Activated naive CD8-positive, alpha-beta T cell treated with anti-CD3 and anti-CD28 coated beads, Interleukin-2, amount 50 U/mL, for 24 hours (primary cell): ENCODE results near the gene CCDC69.
"Not testable (repeated sequence)": the region's sequence is repeated elsewhere in the genome, so short reads cannot be mapped to it uniquely, and the experiment has no call there.

Source experiments
- ATAC-seq: fragments of 150-1000 bp; cut with Tn5 transposase; one replicate; pipeline ENCODE4 v1.10.0; 2021
- DNase-seq: peaks from one replicate; pipeline ENCODE4 v3.0.0; 2021
- H3K27ac Mint-ChIP-seq: one replicate; pipeline ENCODE4 v1.8.0; 2021; ENCODE audit warnings: mild to moderate bottlenecking, mixed read lengths
- H3K27me3 Mint-ChIP-seq: one replicate; pipeline ENCODE4 v1.8.0; 2021; ENCODE audit warnings: mixed read lengths
- H3K36me3 Mint-ChIP-seq: one replicate; pipeline ENCODE4 v1.8.0; 2021; ENCODE audit warnings: low read depth, mixed read lengths
- H3K4me1 Mint-ChIP-seq: one replicate; pipeline ENCODE4 v1.8.0; 2021; ENCODE audit warnings: mixed read lengths
- H3K4me3 Mint-ChIP-seq: one replicate; pipeline ENCODE4 v1.8.0; 2021; ENCODE audit warnings: mild to moderate bottlenecking, moderate library complexity, mixed read lengths
- H3K9me3 Mint-ChIP-seq: one replicate; pipeline ENCODE4 v1.8.0; 2021; ENCODE audit warnings: mixed read lengths

Gene CCDC69

DNA sequence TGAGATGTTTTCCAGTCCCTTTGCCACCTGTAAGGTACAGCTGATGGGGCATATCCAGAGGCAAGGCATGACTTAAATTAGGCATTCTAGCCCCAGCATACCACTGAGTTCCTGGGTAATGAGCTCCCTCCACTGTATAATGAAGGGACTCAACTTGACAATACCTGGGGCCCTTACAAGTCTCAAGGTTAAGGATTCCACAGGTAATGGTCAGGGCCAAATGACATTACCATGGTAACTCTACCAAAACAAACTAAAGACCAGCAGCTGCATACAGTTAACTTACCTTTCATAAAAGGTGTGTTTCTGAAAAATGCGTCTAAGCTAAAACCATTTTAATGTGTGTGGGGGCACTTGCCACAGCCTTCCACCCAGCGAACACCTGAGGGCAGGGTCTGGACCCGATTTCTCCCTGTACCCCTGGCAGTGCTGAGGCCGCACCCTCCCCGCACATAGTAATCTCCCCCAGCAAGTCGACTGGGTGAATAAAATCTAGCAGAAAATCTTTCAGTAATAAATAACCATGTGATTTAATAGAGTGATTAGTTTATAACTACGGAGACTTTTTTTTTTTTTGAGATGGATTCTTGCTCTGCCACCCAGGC is 24.2 kb downstream of the CCDC69 start:
- peaks cover 36% of the 10 kb centered on the region for H3K36me3 Mint-ChIP-seq
- DNase-seq, result no peak
- no peak for ATAC-seq
- H3K4me3 Mint-ChIP-seq, result no peak overlapping the region
- H3K27ac Mint-ChIP-seq, result peak overlapping the region; percentile 22
- H3K4me1 Mint-ChIP-seq, result peaks cover 61% of the 10 kb centered on the region
- H3K27me3 Mint-ChIP-seq, result no peaks in the 10 kb centered on the region
- H3K9me3 Mint-ChIP-seq, result peaks cover 4% of the 10 kb centered on the region

DNA sequence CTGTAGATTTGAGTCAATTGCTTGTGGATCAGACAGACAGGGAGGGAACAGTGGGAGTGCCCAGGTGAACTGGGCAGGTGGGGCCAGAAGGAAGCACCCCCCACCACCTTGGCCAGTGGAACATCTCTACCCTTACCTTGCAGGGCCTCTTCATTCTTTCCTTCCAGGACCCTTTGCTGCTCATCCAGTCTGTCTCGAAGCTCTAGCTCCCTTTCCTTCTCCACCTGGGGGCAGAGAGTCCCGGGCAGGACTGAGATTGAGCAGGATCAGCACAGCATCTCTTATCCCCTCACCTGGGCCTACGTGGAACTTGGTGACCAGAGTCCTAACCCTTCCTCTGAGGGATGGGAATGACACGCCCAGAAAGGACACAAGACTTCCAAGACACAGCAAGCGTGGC is 25.0 kb downstream of the CCDC69 start:
- peaks cover 42% of the 10 kb centered on the region for H3K36me3 Mint-ChIP-seq
- ATAC-seq (no peak), DNase-seq (no peak)
- no peak overlapping the region for H3K4me3 Mint-ChIP-seq
- H3K27ac Mint-ChIP-seq, result no peak overlapping the region
- H3K27me3 Mint-ChIP-seq, result no peaks in the 10 kb centered on the region
- peaks cover 4% of the 10 kb centered on the region for H3K9me3 Mint-ChIP-seq
- H3K4me1 Mint-ChIP-seq, result peaks cover 65% of the 10 kb centered on the region

DNA sequence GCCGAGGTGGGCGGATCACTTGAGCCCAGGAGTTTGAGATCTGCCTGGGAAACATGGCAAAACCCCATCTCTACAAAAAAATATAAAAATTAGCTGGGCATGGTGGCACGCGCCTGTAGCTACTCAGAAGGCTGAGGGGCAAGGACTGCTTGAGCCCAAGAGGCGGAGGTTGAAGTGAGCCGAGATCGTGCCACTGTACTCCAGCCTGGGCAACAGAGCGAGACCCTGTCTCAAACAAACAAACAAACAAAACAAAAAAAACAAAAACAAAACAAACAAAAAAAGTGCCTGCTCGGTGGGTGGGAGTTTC is 26.6 kb downstream of the CCDC69 start:
- H3K4me1 Mint-ChIP-seq, result peaks cover 65% of the 10 kb centered on the region
- not testable (repeated sequence) for H3K27ac Mint-ChIP-seq

DNA sequence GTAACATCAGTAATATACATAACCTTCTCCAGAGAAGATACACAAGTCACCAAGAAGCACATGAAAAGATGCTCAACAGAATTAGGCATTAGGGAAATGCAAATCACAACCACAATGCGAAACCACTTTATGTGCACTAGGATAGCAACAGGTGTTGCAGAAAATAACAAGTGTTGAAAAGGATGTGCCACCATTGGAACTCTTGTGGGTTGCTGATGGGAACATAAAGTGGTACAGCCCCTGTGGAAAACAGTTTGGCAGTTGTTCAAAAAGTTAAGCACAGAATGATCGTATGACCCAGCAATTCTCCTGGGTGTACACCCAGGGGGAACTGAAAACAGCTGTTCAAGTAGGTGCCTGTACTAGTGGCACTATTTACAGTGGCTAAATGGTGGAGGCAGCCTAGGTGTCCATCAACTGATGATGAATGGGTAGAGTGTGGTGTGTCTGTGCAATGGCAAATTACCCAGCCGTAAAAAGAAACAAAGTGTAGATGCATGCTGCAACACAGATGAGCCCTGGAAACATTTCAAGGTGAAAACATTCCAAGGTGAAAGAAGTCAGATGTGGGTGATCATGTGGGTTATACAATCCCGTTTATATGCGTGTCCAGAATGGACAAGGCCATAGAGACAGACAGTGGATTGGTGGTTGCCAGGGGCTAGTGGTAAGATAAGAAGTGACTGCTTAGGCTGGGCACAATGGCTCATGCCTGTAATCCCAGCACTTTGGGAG is 27.2 kb downstream of the CCDC69 start:
- Mint-ChIP-seq H3K27ac (peak overlapping the region; percentile 79), H3K27me3 (no peaks in the 10 kb centered on the region), H3K36me3 (peaks cover 53% of the 10 kb centered on the region), H3K4me1 (peaks cover 66% of the 10 kb centered on the region), H3K9me3 (peaks cover 10% of the 10 kb centered on the region), H3K4me3 (no peak overlapping the region)
- DNase-seq (no peak), ATAC-seq (peak; percentile 59)

More for the DNA sequence above, 26.6 kb downstream of the CCDC69 start:
- H3K4me3 Mint-ChIP-seq, ATAC-seq, H3K9me3 Mint-ChIP-seq, H3K27me3 Mint-ChIP-seq, DNase-seq: not testable (repeated sequence)
- peaks cover 49% of the 10 kb centered on the region for H3K36me3 Mint-ChIP-seq

DNA sequence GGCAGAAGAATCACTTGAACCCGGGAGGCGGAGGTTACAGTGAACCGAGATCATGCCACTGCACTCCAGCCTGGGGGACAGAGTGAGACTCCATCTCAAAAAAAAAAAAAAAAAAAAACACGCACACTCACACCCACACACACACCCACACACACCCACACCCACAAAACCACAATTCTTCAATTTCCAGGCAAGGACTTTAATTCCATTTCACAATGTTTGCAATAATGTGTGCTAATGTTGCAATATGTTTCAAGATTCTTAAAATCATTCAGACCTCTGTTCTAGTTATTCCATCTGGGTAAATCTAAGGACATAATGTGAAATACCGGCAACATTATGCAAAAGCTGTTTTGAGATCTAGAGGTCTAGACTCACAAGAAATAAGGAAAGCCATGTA is 28.3 kb downstream of the CCDC69 start:
- peaks cover 53% of the 10 kb centered on the region for H3K36me3 Mint-ChIP-seq
- H3K9me3 Mint-ChIP-seq, result peaks cover 15% of the 10 kb centered on the region
- H3K4me1 Mint-ChIP-seq, result peaks cover 67% of the 10 kb centered on the region
- no peak for DNase-seq
- no peaks in the 10 kb centered on the region for H3K27me3 Mint-ChIP-seq
- H3K4me3 Mint-ChIP-seq, result peak overlapping the region; percentile 22
- ATAC-seq, result no peak
- peak overlapping the region; percentile 79 for H3K27ac Mint-ChIP-seq

DNA sequence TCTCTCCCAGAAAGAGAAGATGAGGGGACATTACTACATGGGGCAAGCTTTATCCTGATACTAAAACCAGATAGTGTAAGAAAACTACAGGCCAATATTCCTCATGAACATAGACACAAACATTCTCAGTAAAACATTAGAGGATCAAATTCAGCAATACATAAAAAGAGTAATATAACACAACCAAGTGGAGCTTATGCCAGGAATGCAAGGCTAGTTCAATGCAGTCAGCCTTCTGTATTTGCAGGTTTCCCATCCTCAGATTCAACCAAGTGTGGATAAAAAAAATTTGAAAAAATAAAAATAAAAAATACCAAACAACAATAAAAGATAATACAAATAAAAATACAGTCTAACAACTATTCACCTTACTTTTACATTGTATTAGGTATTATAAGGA is 31.3 kb downstream of the CCDC69 start:
- Mint-ChIP-seq H3K4me1 (peaks cover 72% of the 10 kb centered on the region), H3K27ac (no peak overlapping the region), H3K9me3 (peaks cover 32% of the 10 kb centered on the region), H3K4me3 (no peak overlapping the region), H3K36me3 (peaks cover 70% of the 10 kb centered on the region), H3K27me3 (no peaks in the 10 kb centered on the region)
- DNase-seq, result no peak
- no peak for ATAC-seq

DNA sequence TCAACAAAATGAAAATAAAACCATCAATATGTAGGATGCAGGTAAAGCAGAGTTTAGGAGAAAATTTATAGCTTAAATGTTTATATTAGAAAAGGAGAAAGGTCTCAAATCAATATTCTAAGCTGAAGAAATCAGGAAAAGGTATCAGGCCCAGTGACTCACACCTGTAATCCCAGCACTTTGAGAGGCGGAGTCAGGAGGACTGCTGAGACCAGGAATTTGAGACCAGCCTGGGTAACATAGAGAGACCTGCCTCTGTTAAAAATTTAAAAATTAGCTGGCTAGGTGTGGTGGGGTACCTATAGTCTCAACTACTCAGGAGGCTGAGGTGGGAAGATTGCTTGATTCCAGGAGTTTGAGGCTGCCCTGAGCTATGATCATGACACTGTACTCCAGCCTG is 32.2 kb downstream of the CCDC69 start:
- Mint-ChIP-seq H3K27ac (peak overlapping the region; percentile 34), H3K4me1 (peaks cover 64% of the 10 kb centered on the region), H3K9me3 (peaks cover 32% of the 10 kb centered on the region), H3K4me3 (no peak overlapping the region), H3K27me3 (no peaks in the 10 kb centered on the region), H3K36me3 (peaks cover 71% of the 10 kb centered on the region)
- DNase-seq (no peak), ATAC-seq (no peak)

DNA sequence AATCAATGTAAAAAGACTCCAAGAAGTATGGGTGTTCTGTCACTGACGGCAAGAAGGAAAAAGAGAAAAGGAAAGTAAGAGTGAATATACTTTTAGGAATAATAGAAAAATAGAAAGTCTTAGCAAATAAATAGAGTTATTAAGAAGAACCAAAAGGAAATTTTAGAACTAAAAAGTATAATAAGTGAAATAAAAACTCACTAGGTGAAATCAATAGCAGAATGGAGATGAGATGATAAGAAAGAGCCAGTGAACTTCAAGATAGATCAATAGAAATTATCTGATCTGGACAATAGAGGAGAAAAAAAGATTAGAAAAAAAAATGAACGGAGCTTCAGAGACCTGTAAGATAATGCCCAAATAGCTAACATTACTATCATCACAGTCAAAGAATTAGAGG is 34.7 kb downstream of the CCDC69 start:
- peaks cover 28% of the 10 kb centered on the region for H3K9me3 Mint-ChIP-seq
- H3K27me3 Mint-ChIP-seq, result no peaks in the 10 kb centered on the region
- DNase-seq (no peak), ATAC-seq (no peak)
- H3K27ac Mint-ChIP-seq, result no peak overlapping the region
- H3K36me3 Mint-ChIP-seq, result peaks cover 59% of the 10 kb centered on the region
- H3K4me1 Mint-ChIP-seq, result peaks cover 43% of the 10 kb centered on the region
- H3K4me3 Mint-ChIP-seq, result no peak overlapping the region

DNA sequence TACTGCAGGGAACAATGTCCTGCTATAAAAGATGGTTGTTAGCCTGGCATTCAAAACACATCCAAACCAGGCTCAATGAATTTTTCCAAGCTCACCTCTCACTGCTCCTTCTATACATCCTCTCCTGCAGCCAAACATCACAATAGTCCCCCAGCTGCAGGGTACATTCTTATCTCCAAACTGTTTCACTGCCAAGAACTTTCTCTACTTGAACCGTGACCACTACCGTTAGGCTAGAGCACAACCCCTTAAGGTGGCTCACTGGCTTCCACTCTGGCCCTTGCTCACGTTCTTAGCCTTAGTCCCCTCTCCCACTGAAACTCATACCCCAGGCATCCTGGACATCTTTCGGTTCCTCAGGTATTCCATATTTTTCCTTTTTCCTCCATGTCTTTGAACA is 37.4 kb downstream of the CCDC69 start:
- Mint-ChIP-seq H3K27ac (peak overlapping the region; percentile 17), H3K9me3 (peaks cover 22% of the 10 kb centered on the region), H3K4me3 (no peak overlapping the region), H3K4me1 (peaks cover 27% of the 10 kb centered on the region), H3K27me3 (no peaks in the 10 kb centered on the region), H3K36me3 (peaks cover 40% of the 10 kb centered on the region)
- no peak for ATAC-seq
- DNase-seq, result no peak

DNA sequence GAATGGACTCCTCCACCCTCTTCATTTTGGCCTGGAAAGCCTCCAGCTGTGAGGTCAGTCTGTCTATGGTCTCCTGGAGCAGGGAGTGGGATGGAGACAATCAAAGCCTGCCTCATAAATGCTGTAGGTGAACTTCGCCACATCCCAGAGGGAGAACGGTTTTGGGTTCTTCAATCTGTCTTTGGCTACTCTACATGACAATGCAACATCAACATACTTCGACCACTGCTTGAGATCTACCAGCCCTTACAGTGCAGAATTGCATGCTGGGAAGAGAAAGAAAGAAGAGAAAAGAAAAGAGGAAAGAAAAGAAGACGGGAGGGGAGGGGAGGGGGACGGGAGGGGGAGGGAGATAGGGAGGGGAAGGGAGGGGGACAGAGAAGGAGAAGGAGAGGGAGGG is 37.8 kb downstream of the CCDC69 start:
- Mint-ChIP-seq H3K36me3 (peaks cover 35% of the 10 kb centered on the region), H3K27ac (no peak overlapping the region), H3K9me3 (peaks cover 18% of the 10 kb centered on the region), H3K27me3 (no peaks in the 10 kb centered on the region), H3K4me3 (no peak overlapping the region), H3K4me1 (peaks cover 22% of the 10 kb centered on the region)
- ATAC-seq (no peak), DNase-seq (no peak)

DNA sequence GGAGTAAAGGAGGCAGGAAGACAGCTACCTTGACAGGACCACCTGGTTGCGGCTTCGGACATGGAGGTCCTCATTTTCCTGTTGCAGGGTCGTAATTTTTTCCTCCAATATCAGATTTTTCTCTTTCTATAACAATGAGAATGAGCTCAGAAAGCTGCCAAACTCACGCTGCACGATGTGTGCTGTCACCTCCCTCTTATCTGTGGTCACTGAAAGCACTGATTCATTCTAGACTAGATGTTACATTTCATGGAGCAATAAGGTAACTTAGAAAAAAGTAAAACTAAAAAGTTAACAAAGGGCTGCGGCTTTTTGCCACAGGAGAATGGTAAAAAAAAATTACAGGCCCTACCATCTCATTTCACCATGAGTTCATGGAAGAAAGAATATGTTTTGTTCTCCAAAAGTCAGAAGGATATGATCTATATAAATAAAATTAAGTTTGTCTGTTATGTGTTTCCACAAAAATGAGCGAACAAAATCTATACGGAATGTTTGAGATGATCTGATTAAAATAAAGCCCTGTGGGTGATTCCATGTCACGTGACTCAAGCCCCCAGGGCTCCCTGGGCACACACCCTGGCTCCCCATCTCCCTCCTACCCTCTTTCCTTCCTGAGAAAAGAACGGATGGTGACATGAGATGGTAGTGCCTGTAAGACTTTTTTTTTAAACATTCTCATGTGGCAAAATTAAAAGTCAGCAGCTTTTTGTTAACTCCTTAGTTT is 39.4 kb downstream of the CCDC69 start:
- DNase-seq (no peak), ATAC-seq (no peak)
- peaks cover 8% of the 10 kb centered on the region for H3K9me3 Mint-ChIP-seq
- peaks cover 10% of the 10 kb centered on the region for H3K4me1 Mint-ChIP-seq
- H3K4me3 Mint-ChIP-seq, result no peak overlapping the region
- no peaks in the 10 kb centered on the region for H3K27me3 Mint-ChIP-seq
- H3K36me3 Mint-ChIP-seq, result peaks cover 22% of the 10 kb centered on the region
- no peak overlapping the region for H3K27ac Mint-ChIP-seq

DNA sequence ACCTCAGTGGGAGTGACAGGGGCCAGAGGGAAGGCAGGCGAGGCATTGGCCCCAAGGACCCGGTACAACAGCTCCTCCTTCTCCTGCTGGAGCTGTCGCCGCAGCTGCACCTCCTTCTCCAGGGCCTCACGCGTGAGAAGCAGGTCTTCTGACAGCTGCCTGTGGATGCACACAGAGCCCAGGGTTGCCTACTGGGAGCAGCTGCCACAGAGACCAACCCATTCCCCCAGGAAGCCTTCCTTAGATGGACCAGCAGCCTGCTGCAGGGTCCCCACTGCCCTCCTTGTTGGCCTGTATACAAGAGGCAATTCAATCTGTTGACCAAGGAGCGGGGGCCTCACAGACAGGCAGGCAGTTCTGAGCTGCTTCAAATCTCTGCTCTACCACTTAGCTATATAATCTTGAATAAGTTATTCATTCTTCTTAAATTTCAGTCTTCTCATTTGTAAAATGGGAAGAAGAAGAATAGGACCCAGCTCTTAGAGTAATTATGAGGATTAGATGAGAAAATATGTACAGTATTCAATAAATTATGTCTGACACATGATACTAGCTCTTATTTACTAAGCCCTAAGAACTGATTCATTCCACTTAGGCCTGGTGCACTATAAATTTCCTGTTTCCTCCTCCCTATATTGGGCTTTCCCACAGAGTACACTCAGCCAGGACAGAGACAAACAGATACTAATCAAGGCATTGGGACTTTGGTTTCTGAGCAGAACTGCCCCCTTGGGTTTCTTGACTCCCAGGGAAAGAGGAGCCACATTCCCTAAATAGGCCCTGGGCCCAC is 40.2 kb downstream of the CCDC69 start:
- Mint-ChIP-seq H3K9me3 (no peaks in the 10 kb centered on the region), H3K4me3 (no peak overlapping the region), H3K27me3 (no peaks in the 10 kb centered on the region), H3K27ac (peak overlapping the region; percentile 43), H3K4me1 (peaks cover 11% of the 10 kb centered on the region), H3K36me3 (peaks cover 17% of the 10 kb centered on the region)
- DNase-seq (no peak), ATAC-seq (no peak)

DNA sequence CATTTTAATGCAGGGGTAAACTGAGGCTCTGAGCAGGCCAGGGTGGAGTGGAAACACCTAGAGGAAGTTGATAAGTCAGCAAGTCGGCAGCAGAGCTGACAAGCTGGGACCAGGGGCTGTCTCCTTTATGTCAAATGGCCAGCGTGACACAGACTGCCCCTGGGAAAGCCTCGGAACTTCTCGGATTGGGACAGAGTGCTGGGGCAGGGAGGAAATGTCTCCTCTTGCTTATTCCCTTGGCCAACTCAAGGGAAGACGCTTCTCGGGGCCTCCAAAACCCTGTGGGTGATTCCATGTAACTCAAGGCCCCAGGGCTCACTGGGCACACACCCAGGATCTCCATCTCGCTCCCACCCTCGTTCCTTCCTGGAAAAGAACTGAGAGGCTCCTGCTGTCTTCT is 40.9 kb downstream of the CCDC69 start:
- Mint-ChIP-seq H3K9me3 (no peaks in the 10 kb centered on the region), H3K27ac (no peak overlapping the region), H3K4me1 (peaks cover 13% of the 10 kb centered on the region), H3K4me3 (no peak overlapping the region), H3K36me3 (peaks cover 15% of the 10 kb centered on the region), H3K27me3 (no peaks in the 10 kb centered on the region)
- ATAC-seq, result no peak
- DNase-seq, result no peak

DNA sequence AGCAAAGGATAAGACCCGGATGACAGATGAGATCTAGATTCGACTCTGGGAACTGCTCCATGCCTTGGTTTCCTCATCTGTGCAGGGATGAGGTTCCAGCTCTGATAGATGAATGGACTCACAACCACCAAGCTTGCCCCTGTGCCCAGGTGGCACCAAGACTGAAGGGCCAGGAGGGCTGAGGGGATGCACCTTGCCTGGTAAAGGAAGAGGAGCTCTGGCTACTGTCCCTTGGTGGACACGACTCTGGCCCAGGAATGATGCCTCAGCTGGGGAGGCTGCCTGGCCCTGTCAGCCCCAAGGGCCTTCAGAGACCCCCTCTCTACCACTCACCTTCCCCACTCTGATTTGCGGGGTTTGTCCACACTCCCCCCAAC is 41.4 kb downstream of the CCDC69 start:
- Mint-ChIP-seq H3K4me3 (no peak overlapping the region), H3K4me1 (peaks cover 13% of the 10 kb centered on the region), H3K36me3 (peaks cover 10% of the 10 kb centered on the region), H3K9me3 (no peaks in the 10 kb centered on the region), H3K27ac (no peak overlapping the region), H3K27me3 (no peaks in the 10 kb centered on the region)
- DNase-seq, result no peak
- no peak for ATAC-seq
